Ishikawa (cell line): Measurements from ENCODE around the gene PHKA2.

ENCODE experiments used
- CEBPB ChIP-seq: IDR thresholded peaks from 2 replicates; pipeline ENCODE4 v1.6.1; 2012
- EP300 ChIP-seq: IDR thresholded peaks from 2 replicates; pipeline ENCODE4 v1.6.1; 2012; ENCODE audit warnings: borderline replicate concordance
- NFIC ChIP-seq: IDR thresholded peaks from 2 replicates; pipeline ENCODE4 v1.6.1; 2012
- RAD21 ChIP-seq: IDR thresholded peaks from 2 replicates; pipeline ENCODE4 v1.6.1; 2012; ENCODE audit warnings: low read depth
- TAF1 ChIP-seq: IDR thresholded peaks from 2 replicates; pipeline ENCODE4 v1.6.1; 2012; ENCODE audit warnings: low read depth, mild to moderate bottlenecking
- TCF12 ChIP-seq: IDR thresholded peaks from 2 replicates; pipeline ENCODE4 v1.6.1; 2012; ENCODE audit warnings: low read depth
- YY1 ChIP-seq: IDR thresholded peaks from 2 replicates; pipeline ENCODE4 v1.6.1; 2012; ENCODE audit warnings: low read depth

DNA sequence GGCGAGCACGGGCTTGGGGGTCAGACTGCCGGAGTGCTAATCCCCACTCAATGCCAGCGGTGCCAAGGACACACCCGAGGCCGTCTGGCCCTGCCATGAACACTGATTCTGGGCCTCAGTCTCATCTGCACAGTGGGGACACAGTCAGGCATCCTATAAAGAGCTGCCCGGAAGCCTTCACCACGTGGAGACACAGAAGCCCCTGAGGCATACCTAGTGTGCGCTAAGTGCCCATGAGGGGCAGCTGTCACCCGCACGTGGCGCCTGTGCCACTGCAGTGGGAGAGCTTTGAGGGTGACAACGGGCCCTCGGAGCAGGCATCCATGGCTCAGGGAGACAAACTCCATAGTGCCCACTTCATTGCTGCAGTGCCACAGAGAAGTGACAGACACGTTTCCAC lies 86.3 kb downstream of the PHKA2 start:
- TF ChIP-seq RAD21, result no peak
- no peak for TF ChIP-seq TCF12
- no peak for TF ChIP-seq EP300
- TF ChIP-seq YY1, result no peak
- no peak for TF ChIP-seq CEBPB
- no peak for TF ChIP-seq TAF1
- TF ChIP-seq NFIC, result no peak
